Neural cell (in vitro differentiated cells): ENCODE data around the gene MAPK8.

Experiments used
- EZH2 ChIP-seq: fragments of 200-600, 300-800 bp; shearing (Covaris generic), sonication (generic); IDR thresholded peaks from 2 replicates; pipeline ENCODE4 v1.6.1; 2014; ENCODE audit warnings: antibody characterized with exemption, low read length, borderline replicate concordance, mild to moderate bottlenecking; ENCODE audit not compliant: insufficient read depth, poor library complexity, severe bottlenecking
- POLR2AphosphoS5 ChIP-seq: IDR thresholded peaks from 2 replicates; pipeline ENCODE4 v1.6.1; 2012
- RAD21 ChIP-seq: fragments of 450-650 bp; conservative IDR thresholded peaks from 2 replicates; pipeline ENCODE4 v1.6.1; 2014; ENCODE audit warnings: antibody characterized with exemption, mild to moderate bottlenecking, moderate library complexity
- REST ChIP-seq: IDR thresholded peaks from 2 replicates; pipeline ENCODE4 v1.6.1; 2012; ENCODE audit warnings: borderline replicate concordance
- SMC3 ChIP-seq: fragments of 450-650 bp; conservative IDR thresholded peaks from 2 replicates; pipeline ENCODE4 v1.6.1; 2014; ENCODE audit warnings: antibody characterized with exemption, mild to moderate bottlenecking, moderate library complexity; ENCODE audit not compliant: poor library complexity
- TAF1 ChIP-seq: IDR thresholded peaks from 2 replicates; pipeline ENCODE4 v1.6.1; 2012; ENCODE audit warnings: low read depth
- TF ChIP-seq, protein P1 (sequence below): fragments of 450-650 bp; IDR thresholded peaks from 2 replicates; pipeline ENCODE4 v1.5.1; 2014; ENCODE audit warnings: antibody characterized with exemption, mild to moderate bottlenecking, moderate library complexity; ENCODE audit not compliant: poor library complexity, severe bottlenecking

DNA sequence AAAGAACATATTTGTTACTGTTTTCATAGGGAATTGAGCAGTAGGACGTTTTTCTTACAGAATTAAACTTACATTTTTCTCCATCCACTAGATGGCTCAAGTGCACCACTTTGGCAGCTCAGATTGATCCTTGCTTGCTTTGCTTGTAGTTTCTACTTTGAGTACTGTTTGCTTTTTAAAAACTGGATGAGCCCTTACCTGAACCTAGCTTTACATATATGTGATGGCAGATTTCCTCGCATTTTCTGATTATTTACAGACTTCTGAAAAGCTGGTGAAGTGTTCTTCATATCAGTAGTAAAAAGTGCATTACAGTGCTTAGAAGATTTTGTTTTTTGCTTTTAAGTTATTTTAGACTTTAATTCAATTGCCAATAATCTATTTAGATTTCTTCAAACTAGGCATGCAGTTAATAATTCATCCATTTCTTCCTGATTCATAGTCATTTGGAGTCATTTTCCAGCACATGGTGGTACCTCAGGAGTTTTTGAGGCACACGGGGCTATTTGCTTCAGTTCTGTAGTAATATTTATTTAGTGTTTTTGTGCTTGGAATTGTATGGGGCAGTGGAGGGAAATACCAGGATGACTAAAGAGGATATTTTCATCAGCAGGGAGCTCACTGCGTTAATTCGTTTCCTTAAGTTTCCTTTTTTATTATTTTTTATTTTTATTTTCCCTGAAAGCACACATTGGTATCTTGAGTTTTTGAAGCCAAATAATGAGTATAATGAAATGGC, 57.3 kb downstream of the MAPK8 start:
- TF ChIP-seq, protein P1, sequence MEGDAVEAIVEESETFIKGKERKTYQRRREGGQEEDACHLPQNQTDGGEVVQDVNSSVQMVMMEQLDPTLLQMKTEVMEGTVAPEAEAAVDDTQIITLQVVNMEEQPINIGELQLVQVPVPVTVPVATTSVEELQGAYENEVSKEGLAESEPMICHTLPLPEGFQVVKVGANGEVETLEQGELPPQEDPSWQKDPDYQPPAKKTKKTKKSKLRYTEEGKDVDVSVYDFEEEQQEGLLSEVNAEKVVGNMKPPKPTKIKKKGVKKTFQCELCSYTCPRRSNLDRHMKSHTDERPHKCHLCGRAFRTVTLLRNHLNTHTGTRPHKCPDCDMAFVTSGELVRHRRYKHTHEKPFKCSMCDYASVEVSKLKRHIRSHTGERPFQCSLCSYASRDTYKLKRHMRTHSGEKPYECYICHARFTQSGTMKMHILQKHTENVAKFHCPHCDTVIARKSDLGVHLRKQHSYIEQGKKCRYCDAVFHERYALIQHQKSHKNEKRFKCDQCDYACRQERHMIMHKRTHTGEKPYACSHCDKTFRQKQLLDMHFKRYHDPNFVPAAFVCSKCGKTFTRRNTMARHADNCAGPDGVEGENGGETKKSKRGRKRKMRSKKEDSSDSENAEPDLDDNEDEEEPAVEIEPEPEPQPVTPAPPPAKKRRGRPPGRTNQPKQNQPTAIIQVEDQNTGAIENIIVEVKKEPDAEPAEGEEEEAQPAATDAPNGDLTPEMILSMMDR: peak; percentile 76
- TF ChIP-seq TAF1: no peak
- peak; percentile 74 for TF ChIP-seq RAD21
- peak; percentile 66 for TF ChIP-seq SMC3
- no peak for TF ChIP-seq EZH2
- TF ChIP-seq REST: no peak
- TF ChIP-seq POLR2AphosphoS5: no peak
